Spleen (tissue), 11 donors: ENCODE measurements around the gene C7. TPM values are rescaled to one million over a fixed set of nuclear protein-coding genes. Genes with fewer than 3 reads are reported as not detected.

Experiments
- DNase-seq: peaks from one replicate; pipeline ENCODE4 v3.0.0-alpha.2; 2020
- H3K27ac ChIP-seq, 8 donors: fragments of 200-600 bp; sonication (generic) in 7 of 8; 1 replicate in 4 of 8; 2 replicates in 4 of 8; pipeline versions ENCODE4 v1.5.0 to v1.8.0; 2016 to 2021; ENCODE audit warnings: inconsistent platforms in 4 of 8, mild to moderate bottlenecking in 4 of 8, moderate library complexity in 1 of 8
- H3K27me3 ChIP-seq, 7 donors: fragments of 200-600 bp; sonication (generic) in 6 of 7; replicated peaks in 1 of 7; 1 replicate in 4 of 7; 2 replicates in 3 of 7; pipeline versions ENCODE4 v1.5.0 to v1.8.0; 2016 to 2021; ENCODE audit warnings: inconsistent platforms in 3 of 7, mild to moderate bottlenecking in 1 of 7
- H3K36me3 ChIP-seq, 6 donors: fragments of 200-600 bp; sonication (generic) in 5 of 6; 1 replicate in 4 of 6; 2 replicates in 2 of 6; pipeline versions ENCODE4 v1.5.0 to v1.8.0; 2016 to 2021; ENCODE audit warnings: inconsistent platforms in 2 of 6
- H3K4me1 ChIP-seq, 6 donors: fragments of 200-600 bp; sonication (generic) in 5 of 6; 1 replicate in 3 of 6; 2 replicates in 3 of 6; pipeline versions ENCODE4 v1.5.0 to v1.8.0; 2016 to 2021; ENCODE audit warnings: inconsistent platforms in 3 of 6
- H3K4me3 ChIP-seq, 8 donors: fragments of 200-600 bp; sonication (generic) in 7 of 8; 1 replicate in 4 of 8; 2 replicates in 4 of 8; pipeline versions ENCODE4 v1.5.0 to v1.8.0; 2016 to 2021; ENCODE audit warnings: inconsistent platforms in 4 of 8, mild to moderate bottlenecking in 4 of 8, moderate library complexity in 2 of 8
- H3K9me3 ChIP-seq, 8 donors: fragments of 200-600 bp; sonication (generic) in 7 of 8; 1 replicate in 4 of 8; 2 replicates in 4 of 8; pipeline versions ENCODE4 v1.5.0 to v1.8.0; 2016 to 2021; ENCODE audit warnings: inconsistent platforms in 4 of 8
- POLR2A ChIP-seq, 3 donors: fragments of 450-650 bp; IDR thresholded peaks; one replicate each; pipeline ENCODE4 v1.5.1; 2017; ENCODE audit warnings: antibody characterized with exemption in 3 of 3, mild to moderate bottlenecking in 1 of 3
- POLR2AphosphoS5 ChIP-seq, 3 donors: sonication (generic); formaldehyde crosslinking; IDR thresholded peaks; one replicate each; pipeline ENCODE4 v1.5.1; 2017; ENCODE audit warnings: antibody characterized with exemption in 3 of 3
- WGBS, 5 donors: extraction: QIAGEN DNeasy Blood & Tissue Kit in 3 of 5; methylation state at CpG; one replicate each; pipeline versions ENCODE4 v1.1.5 to v1.1.7; 2013 to 2018; 5-methylcytosine and 5-hydroxymethylcytosine counted together
- intact Hi-C: fragments of 100-400 bp; cut with DNase I; formaldehyde crosslinking; loops from one replicate; pipeline ENCODE4 v1.15.0; 2023; ENCODE audit warnings: low total_unique reads
- polyA plus RNA-seq, 3 donors: library from polyadenylated mRNA; stranded (reverse); fragments of 200-250 nt; gene quantifications; one replicate each; pipeline ENCODE4 v1.2.1, GENCODE V29; 2013
- total RNA-seq, 7 donors: library from RNA; depleted of rRNA in 3 of 7; stranded (reverse); fragments of >200 nt in 3 of 7; fragmentation: NEBNext Ultra II Directional in 4 of 7; extraction: Animal tissue kit (Norgen Biotek cat#: 25700) in 4 of 7; gene quantifications; one replicate each; pipeline versions ENCODE4 v1.1.0 to v1.2.1, GENCODE V29; 2016 to 2021
- TF ChIP-seq, protein P1 (sequence below), 11 experiments: fragments of 200-600 bp in 7 of 11; fragments of 450-650 bp in 4 of 11; sonication (generic) in 4 of 11; IDR thresholded peaks in 8 of 11; conservative IDR thresholded peaks in 3 of 11; 1 replicate in 7 of 11; 2 replicates in 4 of 11; pipeline versions ENCODE4 v1.4.0 to v1.8.0; 2016 to 2021; ENCODE audit warnings: antibody characterized with exemption in 11 of 11, inconsistent platforms in 4 of 11, mild to moderate bottlenecking in 1 of 11
- donor health status: healthy with polysubstance abuse.
- donor health status: DM: no; HTN: no; CAD: no; lungs with moderate emphysema.
- donor health status: DM: no; HTN: no; CAD: no.
- donor health status: Bipolar disorder and iron deficiency.
- donor health status: healthy.
- donor health status: DM: no; HTN: no; CAD: no.
- donor health status: DM: yes; HTN: yes; CAD: no.

The C7 gene
- total and polyA plus RNA-seq, 10 donors: 19.0 to 867 (median 168) TPM

DNA sequence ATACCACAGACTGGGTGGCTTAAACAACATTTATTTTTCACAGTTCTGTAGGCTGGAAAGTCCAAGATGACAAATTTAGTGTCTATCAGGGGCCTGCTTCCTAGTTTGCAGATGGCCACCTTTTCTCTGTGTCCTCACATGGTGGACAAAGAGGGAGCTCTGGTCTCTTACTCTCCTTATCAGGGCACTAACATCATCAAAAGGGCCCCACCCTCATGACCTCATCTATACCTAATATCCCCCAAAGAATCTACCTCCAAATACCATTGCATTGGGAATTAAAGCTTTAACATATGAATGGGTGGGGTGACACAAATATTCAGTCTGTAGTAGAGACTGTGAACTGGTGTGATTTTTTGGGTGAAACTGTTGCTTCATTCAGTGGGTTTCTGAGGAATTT, 78.1 kb downstream of the C7 start:
- DNase-seq: no peak
- Histone ChIP-seq H3K4me3 (no peak overlapping the region), H3K36me3 (peaks cover 0 to under 1% (median 0%) of the 10 kb centered on the region in 6 donors), H3K9me3 (peaks cover 0 to 13% (median 9%) of the 10 kb centered on the region in 8 donors), H3K27ac (no peak overlapping the region), H3K27me3 (no peaks in the 10 kb centered on the region), H3K4me1 (peaks cover 0 to 6% (median 0%) of the 10 kb centered on the region in 6 donors)
- no peak for TF ChIP-seq POLR2A (IDR thresholded peaks at IDR 0.05)
- TF ChIP-seq POLR2AphosphoS5 (IDR thresholded peaks at IDR 0.05): no peak
- TF ChIP-seq, protein P1, sequence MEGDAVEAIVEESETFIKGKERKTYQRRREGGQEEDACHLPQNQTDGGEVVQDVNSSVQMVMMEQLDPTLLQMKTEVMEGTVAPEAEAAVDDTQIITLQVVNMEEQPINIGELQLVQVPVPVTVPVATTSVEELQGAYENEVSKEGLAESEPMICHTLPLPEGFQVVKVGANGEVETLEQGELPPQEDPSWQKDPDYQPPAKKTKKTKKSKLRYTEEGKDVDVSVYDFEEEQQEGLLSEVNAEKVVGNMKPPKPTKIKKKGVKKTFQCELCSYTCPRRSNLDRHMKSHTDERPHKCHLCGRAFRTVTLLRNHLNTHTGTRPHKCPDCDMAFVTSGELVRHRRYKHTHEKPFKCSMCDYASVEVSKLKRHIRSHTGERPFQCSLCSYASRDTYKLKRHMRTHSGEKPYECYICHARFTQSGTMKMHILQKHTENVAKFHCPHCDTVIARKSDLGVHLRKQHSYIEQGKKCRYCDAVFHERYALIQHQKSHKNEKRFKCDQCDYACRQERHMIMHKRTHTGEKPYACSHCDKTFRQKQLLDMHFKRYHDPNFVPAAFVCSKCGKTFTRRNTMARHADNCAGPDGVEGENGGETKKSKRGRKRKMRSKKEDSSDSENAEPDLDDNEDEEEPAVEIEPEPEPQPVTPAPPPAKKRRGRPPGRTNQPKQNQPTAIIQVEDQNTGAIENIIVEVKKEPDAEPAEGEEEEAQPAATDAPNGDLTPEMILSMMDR (IDR thresholded peaks at IDR 0.05 in 8 of 11, conservative IDR thresholded peaks at IDR 0.05 in 3 of 11): no peak
- intact Hi-C loops: no loop called here

- no peaks in the 10 kb centered on the region for H3K36me3 ChIP-seq
- peaks cover 0 to 13% (median 9%) of the 10 kb centered on the region in 8 donors for H3K9me3 ChIP-seq
- no peaks in the 10 kb centered on the region for H3K27me3 ChIP-seq
- WGBS, 5 donors: 91 to 96% (median 93%) methylated on average over 8 of the region's 8 CpGs
- no peak for DNase-seq
- H3K27ac ChIP-seq: peak overlapping the region in 3 of 8 donors; percentile 20 to 67 (median 51)
- peaks cover 0 to 6% (median 0%) of the 10 kb centered on the region in 6 donors for H3K4me1 ChIP-seq
- no peak overlapping the region for H3K4me3 ChIP-seq
- intact Hi-C loops: no loop called here
- no peak for TF ChIP-seq POLR2AphosphoS5 (IDR thresholded peaks at IDR 0.05)
Observed at GRCh38 chr5:40988746-40989510, 79.6 kb downstream of the C7 start.

- intact Hi-C loops: no loop called here
- TF ChIP-seq POLR2A (IDR thresholded peaks at IDR 0.05) (no peak), POLR2AphosphoS5 (IDR thresholded peaks at IDR 0.05) (peak in 1 of 3 donors; percentile 51)
- H3K27me3 ChIP-seq: no peaks in the 10 kb centered on the region
- peaks cover 0 to 13% (median 9%) of the 10 kb centered on the region in 8 donors for H3K9me3 ChIP-seq
- H3K4me3 ChIP-seq: no peak overlapping the region
- H3K36me3 ChIP-seq: no peaks in the 10 kb centered on the region
- 20 to 31% (median 21%) methylated on average over 2 of the region's 2 CpGs for WGBS, 5 donors
- peaks cover 0 to 6% (median 0%) of the 10 kb centered on the region in 6 donors for H3K4me1 ChIP-seq
- DNase-seq: no peak
- H3K27ac ChIP-seq: peak overlapping the region in 7 of 8 donors; percentile 41 to 71 (median 63)
Observed at GRCh38 chr5:40991168-40991980, 82.1 kb downstream of the C7 start.

DNA sequence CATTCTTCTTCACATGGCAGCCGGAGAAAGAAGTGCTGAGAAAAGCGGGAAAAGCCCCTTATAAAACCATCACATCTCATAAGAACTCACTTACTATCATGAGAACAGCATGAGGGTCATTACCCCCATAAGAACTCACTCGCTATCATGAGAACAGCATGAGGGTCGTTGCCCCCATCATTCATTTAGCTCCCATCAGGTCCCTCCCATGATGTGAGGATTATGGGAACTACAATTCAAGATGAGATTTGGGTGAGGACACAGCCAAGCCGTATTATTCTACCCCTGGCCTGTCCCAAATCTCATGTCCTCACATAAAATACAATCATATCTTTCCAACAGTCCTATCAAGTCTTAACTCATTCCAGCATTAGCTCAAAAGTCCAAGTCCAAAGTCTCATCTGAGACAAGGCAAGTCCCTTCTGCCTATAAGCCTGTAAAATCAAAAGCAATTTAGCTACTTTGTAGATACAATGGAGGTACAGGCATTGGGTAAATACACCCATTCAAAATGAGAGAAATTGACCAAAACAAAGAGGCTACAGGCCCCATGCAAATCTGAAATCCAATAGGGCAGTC, 82.8 kb downstream of the C7 start:
- Histone ChIP-seq H3K27me3 (no peaks in the 10 kb centered on the region), H3K36me3 (no peaks in the 10 kb centered on the region), H3K9me3 (peaks cover 0 to 8% (median 5%) of the 10 kb centered on the region in 8 donors), H3K27ac (peak overlapping the region in 7 of 8 donors; percentile 41 to 68 (median 59)), H3K4me3 (no peak overlapping the region), H3K4me1 (peaks cover 0 to 6% (median 0%) of the 10 kb centered on the region in 6 donors)
- WGBS, 5 donors: 53 to 74% (median 67%) methylated on average over 5 of the region's 5 CpGs
- TF ChIP-seq POLR2AphosphoS5 (IDR thresholded peaks at IDR 0.05) (no peak), POLR2A (IDR thresholded peaks at IDR 0.05) (no peak)
- TF ChIP-seq, protein P1 (IDR thresholded peaks at IDR 0.05 in 8 of 11, conservative IDR thresholded peaks at IDR 0.05 in 3 of 11): no peak
- no peak for DNase-seq
- intact Hi-C loops: no loop called here
